Choroid plexus epithelial cell (primary cell): ENCODE data around the gene TMCC3.

ENCODE experiments used
- DNase-seq: peaks from one replicate; pipeline ENCODE4 v3.0.0-alpha.2; 2010; ENCODE audit warnings: low read depth
- H3K4me3 ChIP-seq: 2 replicates; pipeline ENCODE4 v1.5.1; 2011; ENCODE audit warnings: low read depth, mild to moderate bottlenecking, control low read depth, low read length, moderate library complexity
- CTCF ChIP-seq: conservative IDR thresholded peaks from 2 replicates; pipeline ENCODE4 v1.5.1; 2011; ENCODE audit warnings: low read depth, mild to moderate bottlenecking, control low read depth, inconsistent platforms, low read length, moderate library complexity

TMCC3 gene

GRCh38 chr12:94567761-94568160 is 82.6 kb downstream of the TMCC3 start:
- no peak for TF ChIP-seq CTCF
- H3K4me3 ChIP-seq, result no peak overlapping the region
- DNase-seq, result no peak

- H3K4me3 ChIP-seq, result no peak overlapping the region
- TF ChIP-seq CTCF, result no peak
- DNase-seq, result no peak
Observed at GRCh38 chr12:94566345-94566744, 84.0 kb downstream of the TMCC3 start.

- no peak overlapping the region for H3K4me3 ChIP-seq
- no peak for TF ChIP-seq CTCF
- DNase-seq, result no peak
Observed at GRCh38 chr12:94565683-94566082, 84.7 kb downstream of the TMCC3 start.

- no peak overlapping the region for H3K4me3 ChIP-seq
- no peak for DNase-seq
- TF ChIP-seq CTCF, result no peak
Observed at GRCh38 chr12:94563286-94563685, 87.1 kb downstream of the TMCC3 start.

GRCh38 chr12:94561943-94562411 is 88.4 kb downstream of the TMCC3 start:
- TF ChIP-seq CTCF, result no peak
- no peak overlapping the region for H3K4me3 ChIP-seq
- DNase-seq, result no peak

GRCh38 chr12:94560431-94561221 is 89.7 kb downstream of the TMCC3 start:
- TF ChIP-seq CTCF, result no peak
- DNase-seq, result peak; percentile 71
- H3K4me3 ChIP-seq, result no peak overlapping the region

- no peak overlapping the region for H3K4me3 ChIP-seq
- DNase-seq, result no peak
- TF ChIP-seq CTCF, result no peak
Observed at GRCh38 chr12:94558612-94559011, 91.7 kb downstream of the TMCC3 start.
